Measurements from ENCODE around the gene CD180. TPM values are rescaled to one million over a fixed set of nuclear protein-coding genes. Genes with fewer than 3 reads are reported as not detected.

Gene CD180
- total RNA-seq, 1 experiment from 2014 or later: not detected

- no peak for TF ChIP-seq CTCF (IDR thresholded peaks at IDR 0.05; ENCODE audit: insufficient read depth in 1 of 2, low read depth in 1 of 2, low read length in 1 of 2, severe bottlenecking in 1 of 2, unreplicated experiment in 1 of 2)
- CTCF ChIA-PET: no interaction called here
- Mint-ChIP-seq H3K4me1 (ENCODE audit: low read depth, unreplicated experiment) (peaks cover 14% of the 10 kb centered on the region), H3K9me3 (ENCODE audit: unreplicated experiment) (no peaks in the 10 kb centered on the region), H3K4me3 (ENCODE audit: unreplicated experiment) (no peak overlapping the region), H3K27me3 (ENCODE audit: insufficient read depth, unreplicated experiment) (no peaks in the 10 kb centered on the region), H3K36me3 (ENCODE audit: insufficient read depth, unreplicated experiment) (peaks cover 56% of the 10 kb centered on the region), H3K27ac (ENCODE audit: unreplicated experiment) (no peak overlapping the region)
- no peaks in the 10 kb centered on the region for H3K27me3 ChIP-seq (replicated peaks; ENCODE audit: control insufficient read depth, insufficient read depth, low read length)
- no TSS peak for BruUV-seq (replicated peaks)
- no peak overlapping the region for H3K4me3 ChIP-seq (ENCODE audit: low read depth, low read length)
- peaks cover 18% of the 10 kb centered on the region for H3K4me1 ChIP-seq
- POLR2A ChIA-PET: no interaction called here
- H3K9me3 ChIP-seq: no peaks in the 10 kb centered on the region
- DNase-seq: no peak
- intact Hi-C loops (cut with micrococcal nuclease; ENCODE audit: unreplicated experiment): loop anchor here (5.0 kb wide), 2 partner anchors 89 to 139 kb away; no protein-coding TSS in a partner anchor
- 0 out of 2 replicates have a peak, but pooled peaks cover 1% of the 10 kb centered on the region for H3K36me3 ChIP-seq (ENCODE audit: control insufficient read depth, insufficient read depth, low read length)
Measured at GRCh38 chr5:67141644-67142043, 55.0 kb downstream of the CD180 start.

GRCh38 chr5:67140413-67140812, 56.2 kb downstream of the CD180 start:
- no peaks in the 10 kb centered on the region for H3K27me3 ChIP-seq (replicated peaks; ENCODE audit: control insufficient read depth, insufficient read depth, low read length)
- no peak overlapping the region for H3K4me3 ChIP-seq (ENCODE audit: low read depth, low read length)
- peaks cover 18% of the 10 kb centered on the region for H3K4me1 ChIP-seq
- CTCF ChIA-PET: no interaction called here
- no peaks in the 10 kb centered on the region for H3K36me3 ChIP-seq (ENCODE audit: control insufficient read depth, insufficient read depth, low read length)
- H3K27me3 Mint-ChIP-seq (ENCODE audit: insufficient read depth, unreplicated experiment): no peaks in the 10 kb centered on the region
- DNase-seq: no peak
- BruUV-seq (replicated peaks): no TSS peak
- TF ChIP-seq CTCF (IDR thresholded peaks at IDR 0.05; ENCODE audit: insufficient read depth in 1 of 2, low read depth in 1 of 2, low read length in 1 of 2, severe bottlenecking in 1 of 2, unreplicated experiment in 1 of 2): no peak
- H3K4me3 Mint-ChIP-seq (ENCODE audit: unreplicated experiment): no peak overlapping the region
- H3K9me3 Mint-ChIP-seq (ENCODE audit: unreplicated experiment): no peaks in the 10 kb centered on the region
- intact Hi-C loops (cut with micrococcal nuclease; ENCODE audit: unreplicated experiment): loop anchor here (5.0 kb wide), 2 partner anchors 88 to 138 kb away; no protein-coding TSS in a partner anchor
- peaks cover 14% of the 10 kb centered on the region for H3K4me1 Mint-ChIP-seq (ENCODE audit: low read depth, unreplicated experiment)
- POLR2A ChIA-PET: no interaction called here
- no peaks in the 10 kb centered on the region for H3K9me3 ChIP-seq
- no peak overlapping the region for H3K27ac Mint-ChIP-seq (ENCODE audit: unreplicated experiment)
- peaks cover 58% of the 10 kb centered on the region for H3K36me3 Mint-ChIP-seq (ENCODE audit: insufficient read depth, unreplicated experiment)

- ChIA-PET CTCF (no interaction called here), POLR2A (no interaction called here)
- Mint-ChIP-seq H3K27ac (ENCODE audit: unreplicated experiment) (no peak overlapping the region), H3K27me3 (ENCODE audit: insufficient read depth, unreplicated experiment) (no peaks in the 10 kb centered on the region), H3K4me1 (ENCODE audit: low read depth, unreplicated experiment) (peaks cover 7% of the 10 kb centered on the region), H3K36me3 (ENCODE audit: insufficient read depth, unreplicated experiment) (peaks cover 44% of the 10 kb centered on the region), H3K9me3 (ENCODE audit: unreplicated experiment) (no peaks in the 10 kb centered on the region), H3K4me3 (ENCODE audit: unreplicated experiment) (no peak overlapping the region)
- Histone ChIP-seq H3K4me1 (peaks cover 8% of the 10 kb centered on the region), H3K9me3 (no peaks in the 10 kb centered on the region), H3K27me3 (replicated peaks; ENCODE audit: control insufficient read depth, insufficient read depth, low read length) (no peaks in the 10 kb centered on the region), H3K36me3 (ENCODE audit: control insufficient read depth, insufficient read depth, low read length) (no peaks in the 10 kb centered on the region), H3K4me3 (ENCODE audit: low read depth, low read length) (no peak overlapping the region)
- no peak for TF ChIP-seq CTCF (IDR thresholded peaks at IDR 0.05; ENCODE audit: insufficient read depth in 1 of 2, low read depth in 1 of 2, low read length in 1 of 2, severe bottlenecking in 1 of 2, unreplicated experiment in 1 of 2)
- DNase-seq: no peak
- intact Hi-C loops (cut with micrococcal nuclease; ENCODE audit: unreplicated experiment): no loop called here
- no TSS peak for BruUV-seq (replicated peaks)
Measured at GRCh38 chr5:67139030-67139429, 57.6 kb downstream of the CD180 start.

All from Caco-2 (cell line).